ENCODE results near the gene JOSD2.

Gene JOSD2

GRCh38 chr19:50511069-50511822 lies at the start of gene JOSD2:
Gene JOSD2 (minus strand): TSS chr19:50511191. CDS start chr19:50510431, 760 bp downstream.
- DNase-seq (ENCODE audit: low read depth): peak; percentile 85

GRCh38 chr19:50559636-50560035 lies 48.6 kb upstream of the JOSD2 start:
- DNase-seq (ENCODE audit: low read depth): no peak

- DNase-seq (ENCODE audit: low read depth): no peak
Observed at GRCh38 chr19:50558449-50558848, 47.5 kb upstream of the JOSD2 start.

- no peak for DNase-seq (ENCODE audit: low read depth)
Observed at GRCh38 chr19:50558039-50558438, 47.0 kb upstream of the JOSD2 start.

GRCh38 chr19:50557009-50557613 lies 46.1 kb upstream of the JOSD2 start:
- DNase-seq (ENCODE audit: low read depth): no peak

- peak; percentile 66 for DNase-seq (ENCODE audit: low read depth)
Observed at GRCh38 chr19:50556282-50557008, 45.5 kb upstream of the JOSD2 start.

GRCh38 chr19:50555450-50556281 lies 44.7 kb upstream of the JOSD2 start:
- no peak for DNase-seq (ENCODE audit: low read depth)

GRCh38 chr19:50555033-50555432 lies 44.0 kb upstream of the JOSD2 start:
- no peak for DNase-seq (ENCODE audit: low read depth)

GRCh38 chr19:50554212-50554611 lies 43.2 kb upstream of the JOSD2 start:
- DNase-seq (ENCODE audit: low read depth): no peak

GRCh38 chr19:50553134-50553703 lies 42.2 kb upstream of the JOSD2 start:
- DNase-seq (ENCODE audit: low read depth): no peak

- no peak for DNase-seq (ENCODE audit: low read depth)
Observed at GRCh38 chr19:50552540-50552939, 41.5 kb upstream of the JOSD2 start.

- DNase-seq (ENCODE audit: low read depth): no peak
Observed at GRCh38 chr19:50551715-50552187, 40.8 kb upstream of the JOSD2 start.

- DNase-seq (ENCODE audit: low read depth): no peak
Observed at GRCh38 chr19:50551034-50551714, 40.2 kb upstream of the JOSD2 start.

- DNase-seq (ENCODE audit: low read depth): no peak
Observed at GRCh38 chr19:50550594-50550966, 39.6 kb upstream of the JOSD2 start.

GRCh38 chr19:50549927-50550593 lies 39.1 kb upstream of the JOSD2 start:
- DNase-seq (ENCODE audit: low read depth): no peak

GRCh38 chr19:50549059-50549926 lies 38.3 kb upstream of the JOSD2 start:
- no peak for DNase-seq (ENCODE audit: low read depth)

GRCh38 chr19:50548191-50549058 lies 37.4 kb upstream of the JOSD2 start:
- no peak for DNase-seq (ENCODE audit: low read depth)

- no peak for DNase-seq (ENCODE audit: low read depth)
Observed at GRCh38 chr19:50547385-50548190, 36.6 kb upstream of the JOSD2 start.

All from stimulated activated CD8-positive, alpha-beta memory T cell treated with anti-CD3 and anti-CD28 coated beads, Interleukin-15, amount 100 ng/mL, for 24 hours (primary cell).